H54 (cell line): ENCODE results near the gene SF3A1.
A peak's percentile ranks its signal among the peaks of the same experiment; 100 is the strongest.

ENCODE experiments used
- DNase-seq: peaks from one replicate; pipeline ENCODE4 v3.0.0; 2011; ENCODE audit warnings: low spot score, mixed read lengths; ENCODE audit not compliant: insufficient read length
- FAIRE-seq: peaks from 3 replicates; lab custom pipeline; 2011; peaks lifted over from hg19 to GRCh38; lab: Jason Lieb, UNC
- POLR2A ChIP-seq: IDR thresholded peaks from 2 replicates; pipeline ENCODE4 v1.6.1; 2011; ENCODE audit warnings: low read depth, mild to moderate bottlenecking, low read length

The SF3A1 gene

GRCh38 chr22:30332551-30332950 is 24.1 kb downstream of the SF3A1 start:
- no peak for TF ChIP-seq POLR2A
- FAIRE-seq, result no peak
- DNase-seq, result no peak

GRCh38 chr22:30328466-30329049 is 28.1 kb downstream of the SF3A1 start:
- no peak for FAIRE-seq
- TF ChIP-seq POLR2A, result no peak
- no peak for DNase-seq

- no peak for TF ChIP-seq POLR2A
- DNase-seq (no peak), FAIRE-seq (no peak)
Observed at GRCh38 chr22:30327864-30328345, 28.8 kb downstream of the SF3A1 start.

GRCh38 chr22:30326706-30327362 is 29.9 kb downstream of the SF3A1 start, which contains the start of gene TBC1D10A:
Gene TBC1D10A (minus strand): TSS chr22:30326941. CDS start chr22:30326881, 60 bp downstream.
- DNase-seq (peak; percentile 75), FAIRE-seq (no peak)
- peak; percentile 46 for TF ChIP-seq POLR2A

GRCh38 chr22:30326255-30326705 is 30.4 kb downstream of the SF3A1 start:
- FAIRE-seq (no peak), DNase-seq (no peak)
- TF ChIP-seq POLR2A, result no peak; the same call in 1 of the 2 replicates

GRCh38 chr22:30325724-30326254 is 30.9 kb downstream of the SF3A1 start:
- FAIRE-seq, result no peak
- no peak for DNase-seq
- no peak for TF ChIP-seq POLR2A

GRCh38 chr22:30325065-30325720 is 31.5 kb downstream of the SF3A1 start:
- TF ChIP-seq POLR2A, result no peak
- FAIRE-seq (peak; percentile 80), DNase-seq (peak; percentile 79)

- DNase-seq (no peak), FAIRE-seq (no peak)
- no peak for TF ChIP-seq POLR2A
Observed at GRCh38 chr22:30324014-30324730, 32.5 kb downstream of the SF3A1 start.

- no peak for DNase-seq
- FAIRE-seq, result no peak
- TF ChIP-seq POLR2A, result no peak
Observed at GRCh38 chr22:30323246-30323645, 33.4 kb downstream of the SF3A1 start.

GRCh38 chr22:30321461-30321860 is 35.2 kb downstream of the SF3A1 start:
- DNase-seq (no peak), FAIRE-seq (no peak)
- TF ChIP-seq POLR2A, result no peak

GRCh38 chr22:30320021-30320556 is 36.6 kb downstream of the SF3A1 start:
- FAIRE-seq (no peak), DNase-seq (no peak)
- no peak for TF ChIP-seq POLR2A

- DNase-seq (no peak), FAIRE-seq (no peak)
- no peak for TF ChIP-seq POLR2A
Observed at GRCh38 chr22:30318799-30319419, 37.8 kb downstream of the SF3A1 start.

- no peak for TF ChIP-seq POLR2A
- DNase-seq (no peak), FAIRE-seq (no peak)
Observed at GRCh38 chr22:30317778-30318177, 38.9 kb downstream of the SF3A1 start.
